Testis (tissue), 3 donors: ENCODE results near the gene ALG12. TPM values are rescaled to one million over a fixed set of nuclear protein-coding genes. Genes with fewer than 3 reads are reported as not detected.

ENCODE experiments used
- DNase-seq: peaks from one replicate; pipeline ENCODE4 v3.0.0-alpha.2; 2019
- H3K27ac ChIP-seq, 2 donors: fragments of 200-600 bp; sonication (generic); one replicate each; pipeline ENCODE4 v1.5.1; 2019
- H3K27me3 ChIP-seq: fragments of 200-600 bp; sonication (generic); one replicate; pipeline ENCODE4 v1.5.1; 2019
- H3K36me3 ChIP-seq: fragments of 200-600 bp; sonication (generic); one replicate; pipeline ENCODE4 v1.5.1; 2017; ENCODE audit warnings: low read depth; ENCODE audit errors: missing control alignments
- H3K4me1 ChIP-seq: fragments of 200-600 bp; sonication (generic); one replicate; pipeline ENCODE4 v1.5.1; 2019
- H3K4me3 ChIP-seq, 2 donors: fragments of 200-600 bp; sonication (generic); one replicate each; pipeline ENCODE4 v1.5.1; 2017 to 2019
- H3K9me3 ChIP-seq: fragments of 200-600 bp; sonication (generic); one replicate; pipeline ENCODE4 v1.5.1; 2017
- POLR2A ChIP-seq: fragments of 450-650 bp; IDR thresholded peaks from one replicate; pipeline ENCODE4 v1.6.1; 2017; ENCODE audit warnings: antibody characterized with exemption, mild to moderate bottlenecking, moderate library complexity
- WGBS, 2 donors: methylation state at CpG; one replicate each; pipeline ENCODE4 v1.1.5; 2018; 5-methylcytosine and 5-hydroxymethylcytosine counted together
- intact Hi-C: fragments of 100-400 bp; cut with DNase I; formaldehyde crosslinking; loops from one replicate; pipeline ENCODE4 v1.15.1; 2023; ENCODE audit warnings: low total_unique reads
- polyA plus RNA-seq: library from polyadenylated mRNA; stranded (reverse); fragments of 350-450 nt; fragmentation: Illumina TruSeq; extraction: RNeasy Lipid Tissue Mini Kit (QIAGEN cat#74804); gene quantifications from one replicate; pipeline ENCODE4 v1.2.3, GENCODE V29; 2014; ENCODE audit warnings: low read depth, low replicate concordance; ENCODE audit not compliant: insufficient read depth
- total RNA-seq, 2 donors: library from RNA; depleted of rRNA; stranded (reverse); fragments of >200 nt; gene quantifications; one replicate each; pipeline ENCODE4 v1.2.3, GENCODE V29; 2016
- TF ChIP-seq, protein P1 (sequence below), 3 experiments: fragments of 450-650 bp in 2 of 3; fragments of 200-600 bp in 1 of 3; sonication (generic) in 1 of 3; IDR thresholded peaks; one replicate each; pipeline ENCODE4 v1.5.1; 2016 to 2019; ENCODE audit warnings: antibody characterized with exemption in 3 of 3, mild to moderate bottlenecking in 2 of 3, moderate library complexity in 1 of 3

Gene ALG12
- total and polyA plus RNA-seq, 3 donors from 2014 or later, result 10.6 to 18.3 (median 11.9) TPM

DNA sequence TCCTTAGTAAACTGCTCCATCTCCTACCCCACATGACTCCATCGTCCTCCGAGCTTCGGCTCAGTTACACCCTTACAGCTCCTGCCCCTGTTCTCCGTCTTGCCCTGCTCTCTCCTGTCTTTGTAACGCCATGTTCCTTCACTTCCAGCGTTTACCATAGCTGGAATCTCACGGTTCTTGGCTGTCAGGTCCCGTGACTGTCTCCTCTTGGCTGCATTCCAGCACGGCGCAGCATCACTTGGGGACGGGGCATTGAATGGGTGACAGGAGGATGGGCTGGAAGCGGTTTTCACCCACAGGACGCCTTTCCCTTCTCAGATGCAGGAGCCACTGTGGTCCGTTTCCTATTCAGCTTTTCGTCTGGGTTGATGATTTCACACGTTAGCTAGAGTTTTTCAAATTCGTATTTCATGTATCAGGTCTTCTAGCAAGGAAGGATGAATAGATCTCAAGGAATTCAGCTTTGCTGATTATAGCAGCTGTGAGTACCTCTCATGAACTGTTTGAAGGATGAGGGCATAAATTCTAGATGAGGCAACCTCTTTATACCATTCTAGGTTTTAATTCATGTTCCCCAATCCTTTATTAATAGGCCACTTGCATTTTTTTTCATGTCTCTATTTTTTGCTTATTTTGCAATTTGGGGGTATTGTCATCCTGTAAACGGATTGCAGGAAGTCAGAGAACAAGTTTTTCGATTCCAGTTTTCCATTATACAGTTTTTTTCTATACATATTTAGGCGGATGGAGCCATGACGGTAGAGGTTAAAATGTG is 35.5 kb downstream of the ALG12 start:
- no peaks in the 10 kb centered on the region for H3K9me3 ChIP-seq
- DNase-seq, result no peak
- H3K27ac ChIP-seq, result no peak overlapping the region
- no peaks in the 10 kb centered on the region for H3K36me3 ChIP-seq
- 91 to 93% methylated on average over 21 of the region's 21 CpGs for WGBS, 2 donors
- H3K4me3 ChIP-seq, result no peak overlapping the region
- no peak for TF ChIP-seq POLR2A
- TF ChIP-seq, protein P1, sequence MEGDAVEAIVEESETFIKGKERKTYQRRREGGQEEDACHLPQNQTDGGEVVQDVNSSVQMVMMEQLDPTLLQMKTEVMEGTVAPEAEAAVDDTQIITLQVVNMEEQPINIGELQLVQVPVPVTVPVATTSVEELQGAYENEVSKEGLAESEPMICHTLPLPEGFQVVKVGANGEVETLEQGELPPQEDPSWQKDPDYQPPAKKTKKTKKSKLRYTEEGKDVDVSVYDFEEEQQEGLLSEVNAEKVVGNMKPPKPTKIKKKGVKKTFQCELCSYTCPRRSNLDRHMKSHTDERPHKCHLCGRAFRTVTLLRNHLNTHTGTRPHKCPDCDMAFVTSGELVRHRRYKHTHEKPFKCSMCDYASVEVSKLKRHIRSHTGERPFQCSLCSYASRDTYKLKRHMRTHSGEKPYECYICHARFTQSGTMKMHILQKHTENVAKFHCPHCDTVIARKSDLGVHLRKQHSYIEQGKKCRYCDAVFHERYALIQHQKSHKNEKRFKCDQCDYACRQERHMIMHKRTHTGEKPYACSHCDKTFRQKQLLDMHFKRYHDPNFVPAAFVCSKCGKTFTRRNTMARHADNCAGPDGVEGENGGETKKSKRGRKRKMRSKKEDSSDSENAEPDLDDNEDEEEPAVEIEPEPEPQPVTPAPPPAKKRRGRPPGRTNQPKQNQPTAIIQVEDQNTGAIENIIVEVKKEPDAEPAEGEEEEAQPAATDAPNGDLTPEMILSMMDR (IDR thresholded peaks at IDR 0.05), result no peak
- intact Hi-C loops, result no loop called here
- H3K27me3 ChIP-seq, result no peaks in the 10 kb centered on the region
- no peaks in the 10 kb centered on the region for H3K4me1 ChIP-seq

DNA sequence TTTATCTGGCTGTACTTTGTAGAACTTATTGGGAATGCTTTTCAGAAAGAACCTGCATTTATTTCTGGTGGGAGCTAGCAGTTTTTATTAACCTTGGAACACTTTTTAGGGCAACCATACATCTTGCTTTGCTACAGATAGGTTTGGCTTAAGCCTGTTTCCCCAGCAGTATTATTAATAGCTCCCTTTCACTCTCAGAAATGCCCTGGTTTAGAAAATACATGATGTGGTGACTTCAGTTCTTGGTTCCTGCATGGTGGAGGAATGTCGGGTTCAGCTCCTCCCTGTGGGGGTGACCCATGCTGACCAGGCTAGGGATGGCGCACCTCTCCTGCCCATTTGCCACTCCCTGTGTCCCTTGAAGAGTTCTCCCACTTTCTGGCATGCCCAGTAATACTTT is 36.4 kb downstream of the ALG12 start:
- 95 to 100% methylated on average over 2 of the region's 2 CpGs for WGBS, 2 donors
- no peaks in the 10 kb centered on the region for H3K27me3 ChIP-seq
- no peak for DNase-seq
- no peaks in the 10 kb centered on the region for H3K36me3 ChIP-seq
- no peaks in the 10 kb centered on the region for H3K4me1 ChIP-seq
- no peaks in the 10 kb centered on the region for H3K9me3 ChIP-seq
- intact Hi-C loops, result no loop called here
- no peak overlapping the region for H3K27ac ChIP-seq
- H3K4me3 ChIP-seq, result no peak overlapping the region
- no peak for TF ChIP-seq POLR2A
- TF ChIP-seq, protein P1 (IDR thresholded peaks at IDR 0.05), result no peak

DNA sequence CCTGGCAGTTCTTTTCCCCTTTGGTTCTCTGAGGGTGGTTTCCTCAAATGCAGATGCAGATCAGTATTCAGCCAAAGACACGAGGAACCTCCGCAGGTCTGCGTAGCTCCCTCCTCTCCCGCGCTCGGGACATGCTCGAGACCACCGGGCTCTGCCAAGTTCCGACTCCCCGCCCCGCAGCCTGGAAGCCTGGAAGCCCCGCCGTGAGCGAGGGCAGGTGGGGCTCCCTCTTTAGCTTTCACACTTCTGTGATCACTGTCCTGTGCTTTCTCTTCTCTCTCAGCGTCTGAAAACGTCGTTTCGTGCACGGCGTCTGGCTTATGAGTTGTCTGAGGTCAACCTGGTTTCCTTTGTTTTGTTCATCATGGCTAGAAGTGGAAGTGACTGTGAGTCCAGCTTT is 38.0 kb downstream of the ALG12 start:
- Histone ChIP-seq H3K9me3 (no peaks in the 10 kb centered on the region), H3K27ac (peak overlapping the region in 1 of 2 donors; percentile 5), H3K36me3 (no peaks in the 10 kb centered on the region), H3K4me1 (no peaks in the 10 kb centered on the region), H3K4me3 (peak overlapping the region; percentile 1 to 20), H3K27me3 (no peaks in the 10 kb centered on the region)
- DNase-seq, result no peak
- intact Hi-C loops, result no loop called here
- WGBS, 2 donors, result 52 to 55% methylated on average over 20 of the region's 20 CpGs
- TF ChIP-seq POLR2A, result no peak
- TF ChIP-seq, protein P1 (IDR thresholded peaks at IDR 0.05), result no peak

DNA sequence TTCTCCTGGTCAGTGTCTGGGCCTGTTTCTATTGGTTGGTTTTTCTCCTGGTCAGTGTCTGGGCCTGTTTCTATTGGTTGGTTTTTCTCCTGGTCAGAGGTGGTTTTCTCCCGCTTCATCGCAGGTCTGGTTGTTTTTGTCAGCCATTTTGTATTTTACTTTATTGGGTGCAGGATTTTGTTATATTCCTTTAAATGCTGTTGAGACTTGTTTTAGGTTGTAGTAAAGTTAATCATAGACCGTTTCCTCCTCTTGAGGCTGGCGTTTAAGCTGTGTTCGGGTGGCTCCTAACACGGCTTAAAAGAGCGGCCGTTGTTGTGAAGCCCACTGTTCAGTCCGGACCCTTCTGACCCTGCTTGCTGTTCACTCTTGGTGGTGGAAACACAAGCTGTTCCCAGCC is 38.4 kb downstream of the ALG12 start:
- no peaks in the 10 kb centered on the region for H3K36me3 ChIP-seq
- no peak for DNase-seq
- H3K9me3 ChIP-seq, result no peaks in the 10 kb centered on the region
- 64 to 77% methylated on average over 9 of the region's 9 CpGs for WGBS, 2 donors
- intact Hi-C loops, result no loop called here
- TF ChIP-seq, protein P1 (IDR thresholded peaks at IDR 0.05), result no peak
- no peak for TF ChIP-seq POLR2A
- H3K4me1 ChIP-seq, result no peaks in the 10 kb centered on the region
- H3K4me3 ChIP-seq, result peak overlapping the region; percentile 1 to 20
- H3K27me3 ChIP-seq, result no peaks in the 10 kb centered on the region
- peak overlapping the region in 1 of 2 donors; percentile 5 for H3K27ac ChIP-seq

DNA sequence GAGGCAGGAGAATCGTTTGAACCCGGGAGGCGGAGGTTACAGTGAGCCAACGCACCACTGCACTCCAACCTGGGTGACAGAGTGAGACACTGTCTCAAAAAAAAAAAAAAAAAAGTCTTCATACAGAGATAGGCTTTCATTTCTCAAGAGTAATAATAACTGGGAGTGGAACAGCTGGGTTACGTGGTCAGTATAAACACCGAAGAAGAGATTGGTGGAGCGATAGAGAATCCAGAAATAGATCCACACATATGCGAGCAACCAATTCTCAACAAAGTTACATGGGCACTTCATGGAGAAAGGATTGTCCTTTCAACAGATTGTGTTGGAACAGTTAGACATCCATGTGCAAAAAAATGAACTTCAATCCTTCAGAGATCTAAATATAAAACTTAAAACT is 40.0 kb downstream of the ALG12 start:
- Histone ChIP-seq H3K27me3 (no peaks in the 10 kb centered on the region), H3K9me3 (no peaks in the 10 kb centered on the region), H3K4me3 (no peak overlapping the region), H3K27ac (no peak overlapping the region), H3K36me3 (no peaks in the 10 kb centered on the region), H3K4me1 (no peaks in the 10 kb centered on the region)
- no peak for TF ChIP-seq POLR2A
- 93 to 96% methylated on average over 8 of the region's 8 CpGs for WGBS, 2 donors
- intact Hi-C loops, result no loop called here
- DNase-seq, result no peak
